T-helper 1 cell treated with Interleukin-12 subunit alpha and Interleukin-12 subunit beta and Interleukin-4 antibody, amounts not matched to agents 30 ng/mL and 1 ng/mL, for 36 hours (primary cell): ENCODE results near the gene MFNG. TPM values are rescaled to one million over a fixed set of nuclear protein-coding genes. Genes with fewer than 3 reads are reported as not detected.

Source experiments
- intact Hi-C: fragments of 100-400 bp; cut with micrococcal nuclease; formaldehyde crosslinking; loops from one replicate; pipeline ENCODE4 v1.15.1; 2024
- total RNA-seq: library from RNA; stranded (reverse); gene quantifications from 2 replicates; pipeline ENCODE4 v1.2.3, GENCODE V29; 2022

MFNG gene
- total RNA-seq, 1 donor from 2014 or later, result 207 TPM

GRCh38 chr22:37514526-37515051 is 28.4 kb upstream of the MFNG start:
- intact Hi-C loops, result no loop called here

- intact Hi-C loops, result no loop called here
Observed at GRCh38 chr22:37511395-37512104, 25.4 kb upstream of the MFNG start.

DNA sequence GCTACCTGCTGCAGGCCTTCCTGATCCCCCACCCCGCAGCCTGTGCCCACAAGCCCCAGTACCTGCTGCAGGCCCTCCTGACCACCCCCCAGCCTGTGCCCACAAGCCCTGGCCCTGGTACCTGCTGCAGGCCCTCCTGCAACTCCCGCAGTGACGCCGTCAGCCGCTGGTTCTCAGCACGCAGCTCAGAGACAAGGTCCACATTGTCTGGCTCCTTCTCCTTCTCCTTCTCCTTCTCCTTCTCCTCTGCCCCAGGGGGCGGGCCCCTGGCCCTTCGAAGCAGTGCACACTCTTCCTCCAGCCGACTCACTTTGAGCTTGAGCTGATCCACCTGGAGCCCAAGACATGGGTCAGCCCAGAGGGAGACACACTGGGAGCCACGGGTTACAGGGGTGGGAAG is 23.9 kb upstream of the MFNG start:
- intact Hi-C loops, result no loop called here

- intact Hi-C loops, result no loop called here
Observed at GRCh38 chr22:37509059-37509860, 23.1 kb upstream of the MFNG start.

GRCh38 chr22:37508431-37508992 is 22.3 kb upstream of the MFNG start:
- intact Hi-C loops, result no loop called here

DNA sequence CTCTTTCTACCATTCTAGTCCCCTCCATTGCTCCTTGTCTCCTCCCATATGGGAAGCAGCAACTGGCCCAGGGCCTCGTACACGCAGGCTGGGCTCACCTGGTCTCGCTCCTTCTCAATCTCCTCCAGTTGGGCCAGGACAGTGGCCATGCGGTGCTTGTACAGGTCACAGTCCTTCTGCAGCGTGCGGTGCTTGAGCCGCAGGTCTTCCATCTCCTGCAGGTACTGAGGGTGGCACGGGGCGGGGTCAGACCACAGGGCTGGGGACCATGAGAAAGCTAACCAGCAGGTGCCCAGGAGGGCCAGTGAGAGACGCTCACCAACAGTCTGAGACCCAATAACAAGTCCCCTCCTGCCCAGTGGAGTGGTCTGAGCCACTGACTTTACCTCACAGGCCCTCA is 21.5 kb upstream of the MFNG start:
- intact Hi-C loops, result no loop called here

DNA sequence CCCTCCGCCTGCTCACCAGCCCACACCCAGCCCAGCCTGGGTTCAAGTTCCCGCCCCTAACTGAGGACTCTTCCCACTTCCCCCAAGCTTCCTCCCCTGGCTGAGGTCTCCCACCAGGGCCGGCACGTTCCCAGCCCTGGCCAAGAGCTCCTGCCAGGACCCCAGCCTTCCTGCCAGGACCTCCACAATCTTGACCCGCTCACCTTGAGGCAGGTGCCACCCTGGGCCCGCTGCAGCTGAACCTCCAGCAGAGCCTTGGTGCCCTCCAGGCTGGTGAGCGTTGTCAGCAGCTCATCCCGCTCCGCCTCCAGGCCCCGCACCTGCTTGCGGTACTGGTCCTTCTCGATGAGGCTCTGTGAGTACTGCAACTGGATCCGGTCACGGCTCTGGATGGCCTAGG is 19.8 kb upstream of the MFNG start:
- intact Hi-C loops, result no loop called here

DNA sequence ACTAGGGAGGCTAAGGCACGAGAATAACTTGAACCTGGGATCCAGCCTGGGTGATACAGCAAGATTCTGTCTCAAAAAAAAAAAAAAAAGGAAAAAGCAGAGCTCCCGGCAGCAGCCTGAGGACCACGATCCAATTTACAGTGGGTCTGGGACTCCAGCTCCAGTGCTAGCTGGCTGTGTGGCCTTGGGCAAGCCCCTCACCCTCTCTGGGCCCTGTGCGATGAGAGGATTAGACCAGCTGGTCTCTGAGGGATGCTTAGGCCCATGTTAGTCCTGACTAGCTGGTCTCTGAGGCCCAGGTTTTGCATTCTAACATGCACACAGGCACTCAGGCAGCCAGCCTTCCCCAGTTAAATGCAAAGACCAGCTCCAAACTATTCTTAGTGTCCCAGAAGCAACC is 19.4 kb upstream of the MFNG start:
- intact Hi-C loops, result no loop called here

DNA sequence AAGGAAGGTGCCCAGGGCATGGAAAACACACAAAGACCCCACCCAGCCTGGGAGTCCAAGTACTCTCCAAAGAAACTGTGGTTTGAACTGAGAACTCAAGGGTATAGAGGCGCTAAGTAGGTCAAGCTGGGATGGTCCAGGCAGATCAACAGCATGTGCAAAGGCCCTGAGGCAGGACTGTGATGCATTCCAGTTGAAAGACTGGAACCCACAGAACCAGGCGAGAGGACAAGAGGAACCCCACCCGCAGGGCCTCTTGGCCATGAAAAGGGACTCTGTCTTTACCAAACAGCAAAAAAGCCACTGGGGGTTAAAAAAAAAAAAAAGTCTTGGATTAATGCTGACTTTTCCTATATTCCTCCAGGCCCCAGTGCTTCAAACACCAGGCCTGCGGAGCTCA is 18.8 kb upstream of the MFNG start:
- intact Hi-C loops, result no loop called here

- intact Hi-C loops, result no loop called here
Observed at GRCh38 chr22:37503850-37504249, 17.7 kb upstream of the MFNG start.

GRCh38 chr22:37503183-37503683 is 17.0 kb upstream of the MFNG start:
- intact Hi-C loops, result no loop called here

- intact Hi-C loops, result no loop called here
Observed at GRCh38 chr22:37502342-37503182, 16.4 kb upstream of the MFNG start.

DNA sequence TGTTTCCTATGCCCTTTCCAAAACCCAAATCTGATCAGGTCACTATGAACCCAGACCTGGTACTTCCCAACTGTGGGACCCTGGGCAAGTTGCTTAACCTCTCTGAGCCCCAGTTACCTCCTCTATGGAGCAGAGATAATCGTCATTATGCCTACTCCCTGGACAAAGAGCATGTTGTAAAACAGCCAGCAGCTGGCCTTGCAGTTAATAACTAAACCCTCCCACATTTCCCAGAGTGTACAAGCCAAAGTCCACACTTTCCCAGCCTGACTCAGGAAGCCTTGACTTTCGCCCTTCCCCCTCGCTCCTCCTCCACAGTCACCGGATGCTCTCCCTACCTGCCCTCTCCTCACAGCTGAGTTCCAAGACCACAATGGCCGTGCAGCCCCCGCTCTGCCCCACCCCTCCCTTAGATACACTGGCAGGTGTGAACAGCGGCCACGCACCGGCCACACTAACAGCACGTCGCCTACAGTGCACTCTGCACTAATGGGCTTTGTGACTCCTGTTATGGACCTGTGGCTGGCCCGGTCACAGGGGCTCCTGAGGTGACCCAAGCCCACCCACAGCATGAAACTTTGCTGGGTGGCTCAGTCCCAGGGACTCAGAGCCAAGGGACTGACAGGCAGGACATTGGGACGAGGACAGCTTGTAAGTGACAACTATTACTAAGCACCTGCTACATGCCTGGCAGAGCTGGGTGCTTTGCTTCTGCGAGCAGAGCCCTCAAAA is 15.6 kb upstream of the MFNG start:
- intact Hi-C loops, result no loop called here

DNA sequence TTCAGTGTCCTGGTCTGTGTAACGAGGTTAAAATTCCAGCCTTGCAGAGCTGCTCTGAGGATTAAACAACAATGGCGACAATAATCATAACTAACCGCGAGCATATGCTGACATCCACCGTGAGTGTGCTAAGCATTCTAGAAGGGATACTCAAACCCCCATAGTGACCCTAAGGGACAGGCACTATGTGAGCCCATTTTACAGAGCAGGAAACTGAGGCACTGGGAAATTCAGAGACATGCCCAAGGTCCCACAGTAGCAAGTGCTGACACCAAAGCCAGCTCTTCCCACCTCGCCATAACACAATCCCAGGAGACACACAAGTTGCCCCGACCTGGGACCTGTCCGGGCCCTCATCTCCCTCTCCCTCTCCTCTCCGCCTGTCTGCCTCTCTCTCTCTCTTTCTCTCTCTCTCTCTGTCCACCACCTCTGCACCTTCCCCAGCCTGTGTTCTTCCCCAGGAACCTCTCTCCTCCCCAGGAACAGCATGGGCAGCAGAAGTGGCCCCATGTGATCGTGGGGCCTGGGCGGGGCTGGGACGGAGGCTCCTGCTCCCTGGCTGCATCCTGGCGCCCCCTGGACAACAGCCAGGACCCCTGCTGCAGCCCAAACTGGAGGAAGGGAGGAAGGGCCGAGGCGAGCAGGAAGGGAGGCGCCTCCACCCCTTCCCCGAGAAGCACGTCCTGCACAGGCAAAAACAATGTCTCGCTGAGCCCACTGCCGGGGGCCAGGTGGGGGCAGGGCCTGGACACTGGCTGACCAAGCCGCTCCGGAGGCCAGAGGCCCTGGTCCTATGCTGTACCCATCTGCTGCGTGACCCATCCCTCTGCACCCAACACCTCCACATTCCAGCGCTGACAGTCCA is 14.8 kb upstream of the MFNG start:
- intact Hi-C loops, result no loop called here

DNA sequence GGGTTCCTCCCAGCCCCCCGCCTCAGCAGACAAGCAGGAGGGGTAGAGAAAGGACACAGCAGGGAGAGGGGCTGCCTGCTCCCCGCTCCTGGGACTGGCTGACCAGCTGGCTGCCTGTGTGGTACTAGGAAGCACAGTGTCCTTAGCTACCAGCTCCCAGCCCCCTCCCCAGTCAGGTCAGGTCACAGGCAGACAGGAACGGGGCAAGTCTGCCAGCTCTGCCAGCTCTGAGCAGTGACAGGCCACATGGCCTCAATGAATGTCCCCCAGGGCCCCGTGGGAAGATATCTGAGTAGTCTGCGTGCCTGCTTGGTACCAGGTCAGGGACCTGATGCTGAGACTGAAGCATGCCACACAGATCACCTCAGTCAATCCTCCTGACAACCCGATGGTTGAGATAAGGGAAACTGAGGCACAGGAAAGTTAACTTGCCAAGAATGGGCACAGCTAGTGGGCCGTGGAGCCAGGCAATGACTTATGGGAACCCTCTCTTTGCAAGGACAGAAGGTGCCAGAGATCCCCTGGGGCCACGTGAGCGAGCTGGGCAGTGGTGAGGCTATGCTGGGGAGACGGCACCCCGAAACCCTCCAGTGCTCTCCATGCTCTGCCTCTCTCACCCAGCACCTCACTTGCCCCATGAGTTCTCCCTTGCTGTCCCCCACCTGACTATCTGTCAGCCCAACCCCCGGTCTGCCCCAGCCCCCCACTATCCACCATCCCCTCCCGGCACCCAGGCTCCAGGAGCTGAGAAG is 13.8 kb upstream of the MFNG start:
- intact Hi-C loops, result no loop called here

- intact Hi-C loops, result no loop called here
Observed at GRCh38 chr22:37499027-37499707, 13.0 kb upstream of the MFNG start.

- intact Hi-C loops, result loop anchor here (1.0 kb wide), 1 partner anchor 26 kb away; no protein-coding TSS in a partner anchor
Observed at GRCh38 chr22:37498289-37498909, 12.2 kb upstream of the MFNG start.
